IMR-90 (cell line): Measurements from ENCODE around the gene PPFIA1.
"Not testable (repeated sequence)": the region's sequence is repeated elsewhere in the genome, so short reads cannot be mapped to it uniquely, and the experiment has no call there.

Experiments used
- MAFK ChIP-seq: IDR thresholded peaks from 2 replicates; pipeline ENCODE4 v1.6.1; 2012; ENCODE audit warnings: low read depth, low read length, improper control_type of control experiment
- MXI1 ChIP-seq: IDR thresholded peaks from 2 replicates; pipeline ENCODE4 v1.6.1; 2012; ENCODE audit warnings: low read depth, mild to moderate bottlenecking, low read length, moderate library complexity, borderline replicate concordance
- POLR2A ChIP-seq: IDR thresholded peaks from 2 replicates; pipeline ENCODE4 v1.6.1; 2012; ENCODE audit warnings: mild to moderate bottlenecking, low read depth, low read length
- RAD21 ChIP-seq: IDR thresholded peaks from 2 replicates; pipeline ENCODE4 v1.6.1; 2012; ENCODE audit warnings: low read length, improper control_type of control experiment
- RFX5 ChIP-seq: IDR thresholded peaks from 2 replicates; pipeline ENCODE4 v1.8.0; 2012; ENCODE audit warnings: low read depth, mild to moderate bottlenecking, low read length, moderate library complexity
- SMC3 ChIP-seq: fragments of 150-350 bp; IDR thresholded peaks from 2 replicates; pipeline ENCODE4 v1.6.1; 2016; ENCODE audit warnings: low read depth, mild to moderate bottlenecking, antibody characterized with exemption, low read length, moderate library complexity
- TF ChIP-seq, protein P1 (sequence below): conservative IDR thresholded peaks from 2 replicates; pipeline ENCODE4 v1.5.1; 2012; ENCODE audit warnings: mild to moderate bottlenecking, low read depth, low read length, improper control_type of control experiment

GRCh38 chr11:70295166-70295565 is 24.7 kb downstream of the PPFIA1 start:
- TF ChIP-seq, protein P1, sequence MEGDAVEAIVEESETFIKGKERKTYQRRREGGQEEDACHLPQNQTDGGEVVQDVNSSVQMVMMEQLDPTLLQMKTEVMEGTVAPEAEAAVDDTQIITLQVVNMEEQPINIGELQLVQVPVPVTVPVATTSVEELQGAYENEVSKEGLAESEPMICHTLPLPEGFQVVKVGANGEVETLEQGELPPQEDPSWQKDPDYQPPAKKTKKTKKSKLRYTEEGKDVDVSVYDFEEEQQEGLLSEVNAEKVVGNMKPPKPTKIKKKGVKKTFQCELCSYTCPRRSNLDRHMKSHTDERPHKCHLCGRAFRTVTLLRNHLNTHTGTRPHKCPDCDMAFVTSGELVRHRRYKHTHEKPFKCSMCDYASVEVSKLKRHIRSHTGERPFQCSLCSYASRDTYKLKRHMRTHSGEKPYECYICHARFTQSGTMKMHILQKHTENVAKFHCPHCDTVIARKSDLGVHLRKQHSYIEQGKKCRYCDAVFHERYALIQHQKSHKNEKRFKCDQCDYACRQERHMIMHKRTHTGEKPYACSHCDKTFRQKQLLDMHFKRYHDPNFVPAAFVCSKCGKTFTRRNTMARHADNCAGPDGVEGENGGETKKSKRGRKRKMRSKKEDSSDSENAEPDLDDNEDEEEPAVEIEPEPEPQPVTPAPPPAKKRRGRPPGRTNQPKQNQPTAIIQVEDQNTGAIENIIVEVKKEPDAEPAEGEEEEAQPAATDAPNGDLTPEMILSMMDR, result not testable (repeated sequence)
- not testable (repeated sequence) for TF ChIP-seq MAFK, MXI1, POLR2A, RAD21, SMC3, RFX5
